Liver (tissue), 9 donors: ENCODE results near the gene TMEM204. TPM values are rescaled to one million over a fixed set of nuclear protein-coding genes. Genes with fewer than 3 reads are reported as not detected.

Experiments used
- DNase-seq: peaks from one replicate; pipeline ENCODE4 v3.0.0-alpha.2; 2017; ENCODE audit warnings: low spot score
- H3K27ac ChIP-seq, 2 donors: one replicate each; pipeline ENCODE4 v1.7.0; 2013; ENCODE audit warnings: inconsistent platforms in 2 of 2, low read length in 2 of 2, control low read depth in 1 of 2, low read depth in 1 of 2, mild to moderate bottlenecking in 1 of 2
- H3K27me3 ChIP-seq, 4 donors: one replicate each; pipeline versions ENCODE4 v1.6.1 to v1.7.0; 2013; ENCODE audit warnings: low read length in 3 of 4, inconsistent platforms in 1 of 4, mild to moderate bottlenecking in 1 of 4, moderate library complexity in 1 of 4; ENCODE audit not compliant: control insufficient read depth in 4 of 4, insufficient read depth in 4 of 4
- H3K36me3 ChIP-seq, 4 donors: one replicate each; pipeline versions ENCODE4 v1.6.1 to v1.7.0; 2013; ENCODE audit warnings: low read length in 3 of 4, mild to moderate bottlenecking in 3 of 4, low read depth in 1 of 4, moderate library complexity in 1 of 4; ENCODE audit not compliant: control insufficient read depth in 4 of 4, insufficient read depth in 3 of 4
- H3K4me1 ChIP-seq, 4 donors: one replicate each; pipeline versions ENCODE4 v1.6.1 to v1.7.0; 2013; ENCODE audit warnings: low read length in 3 of 4, mild to moderate bottlenecking in 3 of 4, moderate library complexity in 1 of 4; ENCODE audit not compliant: control insufficient read depth in 4 of 4, insufficient read depth in 4 of 4
- H3K4me3 ChIP-seq, 3 donors: one replicate each; pipeline versions ENCODE4 v1.6.1 to v1.7.0; 2013; ENCODE audit warnings: low read length in 3 of 3, control low read depth in 1 of 3, low read depth in 1 of 3, mild to moderate bottlenecking in 1 of 3
- H3K9ac ChIP-seq, 2 donors: one replicate each; pipeline ENCODE4 v1.7.0; 2013; ENCODE audit warnings: low read length in 2 of 2, mild to moderate bottlenecking in 2 of 2, moderate library complexity in 2 of 2, control low read depth in 1 of 2, low read depth in 1 of 2
- H3K9me3 ChIP-seq, 4 donors: one replicate each; pipeline versions ENCODE4 v1.6.1 to v1.7.0; 2013; ENCODE audit warnings: low read length in 3 of 4; ENCODE audit not compliant: control insufficient read depth in 4 of 4
- EGR1 ChIP-seq, 2 donors: IDR thresholded peaks; 2 replicates each; pipeline ENCODE4 v1.6.1; 2016 to 2018; ENCODE audit warnings: antibody characterized with exemption in 2 of 2, low read depth in 2 of 2
- FOXA1 ChIP-seq: IDR thresholded peaks from 2 replicates; pipeline ENCODE4 v1.6.1; 2016; ENCODE audit warnings: antibody characterized with exemption
- FOXA2 ChIP-seq: IDR thresholded peaks from 2 replicates; pipeline ENCODE4 v1.6.1; 2016; ENCODE audit warnings: antibody characterized with exemption
- GABPA ChIP-seq, 2 donors: IDR thresholded peaks in 1 of 2; conservative IDR thresholded peaks in 1 of 2; 2 replicates each; pipeline ENCODE4 v1.6.1; 2016; ENCODE audit warnings: antibody characterized with exemption in 2 of 2, mild to moderate bottlenecking in 1 of 2, moderate library complexity in 1 of 2
- HNF4A ChIP-seq, 2 donors: conservative IDR thresholded peaks; 2 replicates each; pipeline ENCODE4 v1.6.1; 2016; ENCODE audit warnings: antibody characterized with exemption in 2 of 2, mild to moderate bottlenecking in 2 of 2
- HNF4G ChIP-seq: IDR thresholded peaks from 2 replicates; pipeline ENCODE4 v1.6.1; 2016; ENCODE audit warnings: antibody characterized with exemption
- JUND ChIP-seq, 2 donors: IDR thresholded peaks; 2 replicates each; pipeline ENCODE4 v1.6.1; 2016; ENCODE audit warnings: antibody characterized with exemption in 2 of 2
- MAX ChIP-seq: IDR thresholded peaks from 2 replicates; pipeline ENCODE4 v1.6.1; 2016; ENCODE audit warnings: antibody characterized with exemption
- NR2F2 ChIP-seq: IDR thresholded peaks from 2 replicates; pipeline ENCODE4 v1.6.1; 2016; ENCODE audit warnings: antibody characterized with exemption
- RAD21 ChIP-seq, 2 donors: IDR thresholded peaks; 2 replicates each; pipeline ENCODE4 v1.6.1; 2016; ENCODE audit warnings: antibody characterized with exemption in 2 of 2, mild to moderate bottlenecking in 2 of 2
- REST ChIP-seq: IDR thresholded peaks from 2 replicates; pipeline ENCODE4 v1.6.1; 2016; ENCODE audit warnings: antibody characterized with exemption, mild to moderate bottlenecking
- RXRA ChIP-seq, 2 donors: IDR thresholded peaks; 2 replicates each; pipeline ENCODE4 v1.6.1; 2017 to 2018; ENCODE audit warnings: antibody characterized with exemption in 2 of 2, mild to moderate bottlenecking in 1 of 2
- WGBS: extraction: QIAGEN DNeasy Blood & Tissue Kit; methylation state at CpG from one replicate; pipeline ENCODE4 v1.1.7; 2013; 5-methylcytosine and 5-hydroxymethylcytosine counted together
- polyA plus RNA-seq, 2 donors: library from polyadenylated mRNA; stranded (reverse) in 1 of 2; unstranded in 1 of 2; fragments of 200-250 nt in 1 of 2; fragments of >200 nt in 1 of 2; fragmentation: Nextera tagmentation in 1 of 2; extraction: Ambion mirVana in 1 of 2; gene quantifications; one replicate each; pipeline versions ENCODE4 v1.2.1 to v1.2.3, GENCODE V29; 2013 to 2015
- total RNA-seq, 2 donors: library from RNA; depleted of rRNA; stranded (reverse); fragments of >200 nt; gene quantifications; one replicate each; pipeline ENCODE4 v1.2.3, GENCODE V29; 2014
- TF ChIP-seq, protein P1 (sequence below): fragments of 150-350 bp; IDR thresholded peaks from 2 replicates; pipeline ENCODE4 v1.5.1; 2017; ENCODE audit warnings: improper control_type of control experiment, low read depth, low read length; ENCODE audit not compliant: missing input control
- donor health status: healthy.
- donor health status: healthy.
- donor health status: healthy.
- donor health status: healthy.
- donor health status: healthy.

The TMEM204 gene
- total and polyA plus RNA-seq, 4 donors: 3.5 to 14.4 (median 10.7) TPM

GRCh38 chr16:1536601-1537000 is 3.1 kb downstream of the TMEM204 start:
- WGBS: 77% methylated on average over 13 of the region's 13 CpGs
- Histone ChIP-seq H3K9ac (no peak overlapping the region), H3K4me1 (peaks cover 0 to 21% (median 2%) of the 10 kb centered on the region in 4 donors), H3K36me3 (no peaks in the 10 kb centered on the region), H3K27ac (peak overlapping the region in 1 of 2 donors; percentile 38), H3K9me3 (no peaks in the 10 kb centered on the region), H3K4me3 (peak overlapping the region in 1 of 3 donors; percentile 54), H3K27me3 (no peaks in the 10 kb centered on the region)
- no peak for DNase-seq
- TF ChIP-seq HNF4G (no peak), REST (no peak), MAX (no peak), FOXA1 (no peak), EGR1 (IDR thresholded peaks at IDR 0.05; ENCODE audit: low read depth in 2 of 2) (no peak), RXRA (IDR thresholded peaks at IDR 0.05) (no peak), FOXA2 (no peak), JUND (IDR thresholded peaks at IDR 0.05) (no peak), GABPA (IDR thresholded peaks at IDR 0.05 in 1 of 2, conservative IDR thresholded peaks at IDR 0.05 in 1 of 2) (no peak), RAD21 (IDR thresholded peaks at IDR 0.05) (no peak), HNF4A (conservative IDR thresholded peaks at IDR 0.05) (no peak)
- TF ChIP-seq, protein P1, sequence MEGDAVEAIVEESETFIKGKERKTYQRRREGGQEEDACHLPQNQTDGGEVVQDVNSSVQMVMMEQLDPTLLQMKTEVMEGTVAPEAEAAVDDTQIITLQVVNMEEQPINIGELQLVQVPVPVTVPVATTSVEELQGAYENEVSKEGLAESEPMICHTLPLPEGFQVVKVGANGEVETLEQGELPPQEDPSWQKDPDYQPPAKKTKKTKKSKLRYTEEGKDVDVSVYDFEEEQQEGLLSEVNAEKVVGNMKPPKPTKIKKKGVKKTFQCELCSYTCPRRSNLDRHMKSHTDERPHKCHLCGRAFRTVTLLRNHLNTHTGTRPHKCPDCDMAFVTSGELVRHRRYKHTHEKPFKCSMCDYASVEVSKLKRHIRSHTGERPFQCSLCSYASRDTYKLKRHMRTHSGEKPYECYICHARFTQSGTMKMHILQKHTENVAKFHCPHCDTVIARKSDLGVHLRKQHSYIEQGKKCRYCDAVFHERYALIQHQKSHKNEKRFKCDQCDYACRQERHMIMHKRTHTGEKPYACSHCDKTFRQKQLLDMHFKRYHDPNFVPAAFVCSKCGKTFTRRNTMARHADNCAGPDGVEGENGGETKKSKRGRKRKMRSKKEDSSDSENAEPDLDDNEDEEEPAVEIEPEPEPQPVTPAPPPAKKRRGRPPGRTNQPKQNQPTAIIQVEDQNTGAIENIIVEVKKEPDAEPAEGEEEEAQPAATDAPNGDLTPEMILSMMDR: no peak

- Histone ChIP-seq H3K27me3 (no peaks in the 10 kb centered on the region), H3K4me1 (peaks cover 0 to 26% (median 3%) of the 10 kb centered on the region in 4 donors)
Observed at GRCh38 chr16:1537138-1537577, 3.7 kb downstream of the TMEM204 start.

More at GRCh38 chr16:1537138-1537577, 3.7 kb downstream of the TMEM204 start:
- H3K9me3 ChIP-seq: no peaks in the 10 kb centered on the region
- peak overlapping the region in 1 of 2 donors; percentile 38 for H3K27ac ChIP-seq
- no peak for DNase-seq
- H3K36me3 ChIP-seq: no peaks in the 10 kb centered on the region
- peak overlapping the region in 1 of 3 donors; percentile 6 for H3K4me3 ChIP-seq
- 85% methylated on average over 27 of the region's 27 CpGs for WGBS
- no peak overlapping the region for H3K9ac ChIP-seq
- peak; percentile 12 for TF ChIP-seq NR2F2
- TF ChIP-seq GABPA (IDR thresholded peaks at IDR 0.05 in 1 of 2, conservative IDR thresholded peaks at IDR 0.05 in 1 of 2): no peak
